BE2C (cell line): ENCODE measurements around the gene ATXN7.

Experiments
- DNase-seq: peaks from one replicate; pipeline ENCODE4 v3.0.0-alpha.2; 2020
- H3K27me3 ChIP-seq: fragments of 250-450 bp; sonication (Bioruptor Pico); 2 replicates; pipeline ENCODE4 v1.5.1; 2020; ENCODE audit warnings: mild to moderate bottlenecking
- H3K36me3 ChIP-seq: fragments of 250-450 bp; sonication (Bioruptor Pico); 2 replicates; pipeline ENCODE4 v1.5.1; 2020; ENCODE audit warnings: mild to moderate bottlenecking
- H3K4me1 ChIP-seq: fragments of 250-450 bp; sonication (Bioruptor Pico); 2 replicates; pipeline ENCODE4 v1.5.1; 2020
- H3K4me3 ChIP-seq: 2 replicates; pipeline ENCODE4 v1.5.1; 2011; ENCODE audit warnings: low read depth, low read length
- H3K9me3 ChIP-seq: fragments of 250-450 bp; sonication (Bioruptor Pico); 2 replicates; pipeline ENCODE4 v1.5.1; 2020
- CTCF ChIP-seq: IDR thresholded peaks from 2 replicates; pipeline ENCODE4 v1.5.1; 2012; ENCODE audit warnings: mild to moderate bottlenecking, low read depth, low read length

ATXN7 gene

GRCh38 chr3:63964681-63965485 is 101.2 kb downstream of the ATXN7 start:
- Histone ChIP-seq H3K36me3 (no peaks in the 10 kb centered on the region), H3K4me3 (no peak overlapping the region), H3K9me3 (no peaks in the 10 kb centered on the region), H3K4me1 (peaks cover 28% of the 10 kb centered on the region), H3K27me3 (no peaks in the 10 kb centered on the region)
- DNase-seq, result no peak
- TF ChIP-seq CTCF, result no peak

GRCh38 chr3:63966007-63966406 is 102.3 kb downstream of the ATXN7 start:
- no peak for DNase-seq
- Histone ChIP-seq H3K4me3 (no peak overlapping the region), H3K36me3 (no peaks in the 10 kb centered on the region), H3K4me1 (peaks cover 25% of the 10 kb centered on the region), H3K27me3 (no peaks in the 10 kb centered on the region), H3K9me3 (no peaks in the 10 kb centered on the region)
- TF ChIP-seq CTCF, result no peak

GRCh38 chr3:63966871-63967270 is 103.2 kb downstream of the ATXN7 start:
- no peaks in the 10 kb centered on the region for H3K9me3 ChIP-seq
- H3K4me3 ChIP-seq, result no peak overlapping the region
- no peak for DNase-seq
- no peaks in the 10 kb centered on the region for H3K36me3 ChIP-seq
- peaks cover 26% of the 10 kb centered on the region for H3K4me1 ChIP-seq
- no peaks in the 10 kb centered on the region for H3K27me3 ChIP-seq
- TF ChIP-seq CTCF, result no peak

- H3K27me3 ChIP-seq, result no peaks in the 10 kb centered on the region
- peaks cover 26% of the 10 kb centered on the region for H3K4me1 ChIP-seq
- no peak for TF ChIP-seq CTCF
- no peaks in the 10 kb centered on the region for H3K9me3 ChIP-seq
- peak; percentile 64 for DNase-seq
- no peaks in the 10 kb centered on the region for H3K36me3 ChIP-seq
- peak overlapping the region; percentile 40 for H3K4me3 ChIP-seq
Observed at GRCh38 chr3:63967675-63968611, 104.3 kb downstream of the ATXN7 start.

GRCh38 chr3:63968612-63969350 is 105.1 kb downstream of the ATXN7 start:
- peak overlapping the region; percentile 40 for H3K4me3 ChIP-seq
- no peak for TF ChIP-seq CTCF
- H3K4me1 ChIP-seq, result peaks cover 26% of the 10 kb centered on the region
- H3K27me3 ChIP-seq, result no peaks in the 10 kb centered on the region
- H3K9me3 ChIP-seq, result no peaks in the 10 kb centered on the region
- H3K36me3 ChIP-seq, result no peaks in the 10 kb centered on the region
- DNase-seq, result no peak
